HepG2 (cell line): ENCODE measurements around the gene GTF2A1. TPM values are rescaled to one million over a fixed set of nuclear protein-coding genes. Genes with fewer than 3 reads are reported as not detected.

Experiments
- CTCF ChIP-seq: sonication (generic); formaldehyde crosslinking; IDR thresholded peaks from 2 replicates; pipeline ENCODE4 v1.5.0; 2020; ENCODE audit warnings: mild to moderate bottlenecking, missing genetic modification reagents, moderate library complexity
- E2F1 ChIP-seq: sonication (generic); formaldehyde crosslinking; IDR thresholded peaks from 2 replicates; pipeline ENCODE4 v1.5.0; 2020; ENCODE audit warnings: missing genetic modification reagents
- GRHL1 ChIP-seq: sonication (generic); formaldehyde crosslinking; conservative IDR thresholded peaks from 2 replicates; pipeline ENCODE4 v1.8.0; 2022; ENCODE audit warnings: missing genetic modification reagents
- IRF9 ChIP-seq: sonication (generic); formaldehyde crosslinking; IDR thresholded peaks from 2 replicates; pipeline ENCODE4 v1.8.0; 2022; ENCODE audit warnings: missing genetic modification reagents, mild to moderate bottlenecking, borderline replicate concordance
- ISL2 ChIP-seq: sonication (generic); formaldehyde crosslinking; IDR thresholded peaks from 2 replicates; pipeline ENCODE4 v1.5.0; 2020; ENCODE audit warnings: missing genetic modification reagents
- MBD4 ChIP-seq: IDR thresholded peaks from 2 replicates; pipeline ENCODE4 v1.6.1; 2012; ENCODE audit warnings: low read length, inconsistent platforms, borderline replicate concordance
- MXD4 ChIP-seq: IDR thresholded peaks from 2 replicates; pipeline ENCODE4 v1.6.1; 2016; ENCODE audit warnings: mild to moderate bottlenecking, missing biosample characterization, missing genetic modification reagents
- NFE2L1 ChIP-seq: sonication (generic); formaldehyde crosslinking; IDR thresholded peaks from 2 replicates; pipeline ENCODE4 v1.4.0; 2020; ENCODE audit warnings: missing genetic modification reagents, mild to moderate bottlenecking, borderline replicate concordance
- NR2C2 ChIP-seq: sonication (generic); formaldehyde crosslinking; IDR thresholded peaks from 2 replicates; pipeline ENCODE4 v1.4.0; 2020; ENCODE audit warnings: missing genetic modification reagents, mild to moderate bottlenecking, moderate library complexity, borderline replicate concordance
- PAX8 ChIP-seq: sonication (generic); formaldehyde crosslinking; IDR thresholded peaks from 2 replicates; pipeline ENCODE4 v1.8.0; 2022; ENCODE audit warnings: mild to moderate bottlenecking, missing genetic modification reagents, borderline replicate concordance
- REL ChIP-seq: sonication (generic); formaldehyde crosslinking; conservative IDR thresholded peaks from 2 replicates; pipeline ENCODE4 v1.8.0; 2022; ENCODE audit warnings: mild to moderate bottlenecking, missing genetic modification reagents, moderate library complexity
- RXRB ChIP-seq: IDR thresholded peaks from 2 replicates; pipeline ENCODE4 v1.6.1; 2016; ENCODE audit warnings: borderline replicate concordance, missing genetic modification reagents, missing compliant biosample characterization
- SMARCC2 ChIP-seq: fragments of 450-650 bp; IDR thresholded peaks from 2 replicates; pipeline ENCODE4 v1.6.1; 2017; ENCODE audit warnings: antibody characterized with exemption, mild to moderate bottlenecking
- STAG1 ChIP-seq: sonication (generic); formaldehyde crosslinking; IDR thresholded peaks from 2 replicates; pipeline ENCODE4 v1.4.0; 2020; ENCODE audit warnings: missing genetic modification reagents
- TBX3 ChIP-seq: fragments of 450-650 bp; IDR thresholded peaks from 2 replicates; pipeline ENCODE4 v1.6.1; 2017; ENCODE audit warnings: antibody characterized with exemption, mild to moderate bottlenecking, inconsistent platforms, borderline replicate concordance
- TCF7L2 ChIP-seq: IDR thresholded peaks from 2 replicates; pipeline ENCODE4 v1.6.1; 2011; ENCODE audit warnings: mild to moderate bottlenecking, low read depth, low read length, moderate library complexity
- TFE3 ChIP-seq: IDR thresholded peaks from 2 replicates; pipeline ENCODE4 v1.6.1; 2016
- ZNF296 ChIP-seq: sonication (generic); formaldehyde crosslinking; conservative IDR thresholded peaks from 2 replicates; pipeline ENCODE4 v1.5.0; 2020; ENCODE audit warnings: mild to moderate bottlenecking, missing genetic modification reagents
- ZNF362 ChIP-seq: sonication (generic); formaldehyde crosslinking; IDR thresholded peaks from 2 replicates; pipeline ENCODE4 v1.4.0; 2020; ENCODE audit warnings: missing genetic modification reagents, mild to moderate bottlenecking, borderline replicate concordance
- ZNF740 ChIP-seq: sonication (generic); formaldehyde crosslinking; IDR thresholded peaks from 2 replicates; pipeline ENCODE4 v1.4.0; 2020; ENCODE audit warnings: missing genetic modification reagents
- polyA plus RNA-seq, 8 experiments: library from polyadenylated mRNA; depleted of rRNA in 3 of 8; stranded (reverse) in 7 of 8; unstranded in 1 of 8; fragments of >200 nt; fragmentation: Illumina TruSeq in 4 of 8; extraction: Trizol in 4 of 8; gene quantifications; 2 replicates each; pipeline versions ENCODE4 v1.2.1 to v1.2.3, GENCODE V29; 2011 to 2016; ENCODE audit warnings: low read depth in 4 of 8, missing spikeins in 1 of 8, mixed read lengths in 1 of 8; ENCODE audit not compliant: insufficient read depth in 1 of 8
- total RNA-seq, 5 experiments: library from RNA; depleted of rRNA; stranded (reverse); fragments of >200 nt; fragmentation: Illumina TruSeq; extraction: Trizol; gene quantifications; 2 replicates each; pipeline ENCODE4 v1.2.3, GENCODE V29; 2016; ENCODE audit warnings: low read depth in 1 of 5

GTF2A1 gene
- total and polyA plus RNA-seq, 2 of the 13 experiments (the other 11 are each of a cell fraction or from before 2014, with no cell fraction given): 14.9 to 17.5 TPM

- no peak for TF ChIP-seq GRHL1 (CRISPR knock-in tag)
- no peak for TF ChIP-seq TCF7L2
- TF ChIP-seq NFE2L1 (CRISPR knock-in tag): peak; percentile 83; the same call in 1 of the 2 replicates
- TF ChIP-seq ISL2 (CRISPR knock-in tag): peak; percentile 39
- TF ChIP-seq IRF9 (CRISPR knock-in tag): no peak; the same call in 1 of the 2 replicates
- 0 out of 2 replicates have a peak, but pooled peaks have one; percentile 76 for TF ChIP-seq PAX8 (CRISPR knock-in tag)
- TF ChIP-seq CTCF (CRISPR knock-in tag): peak; percentile 84
- no peak for TF ChIP-seq TFE3 (CRISPR knock-in tag)
- TF ChIP-seq NR2C2: no peak
- peak; percentile 55 for TF ChIP-seq STAG1 (CRISPR knock-in tag)
- peak; percentile 30; the same call in 1 of the 2 replicates for TF ChIP-seq TBX3
- TF ChIP-seq MBD4: no peak
- no peak for TF ChIP-seq REL
- peak; percentile 39; the same call in 1 of the 2 replicates for TF ChIP-seq ZNF362
- TF ChIP-seq ZNF296 (CRISPR knock-in tag): peak; percentile 74; the same call in 1 of the 2 replicates
- TF ChIP-seq ZNF740 (CRISPR knock-in tag): no peak
- TF ChIP-seq MXD4: 0 out of 2 replicates have a peak, but pooled peaks have one; percentile 18
- no peak for TF ChIP-seq E2F1
- TF ChIP-seq RXRB (CRISPR knock-in tag): no peak
- no peak for TF ChIP-seq SMARCC2
These were observed 50.5 kb downstream of the GTF2A1 start (continued) for GRCh38 chr14:81170104-81170828.
